Stimulated activated CD8-positive, alpha-beta memory T cell treated with anti-CD3 and anti-CD28 coated beads, Interleukin-12 subunit alpha, Interleukin-12 subunit beta, amount 100 ng/mL, for 24 hours (primary cell): ENCODE data around the gene ZFP36L1.

Experiments used
- DNase-seq: peaks from one replicate; pipeline ENCODE4 v3.0.0-alpha.2; 2020; ENCODE audit errors: extremely low read depth

ZFP36L1 gene

DNA sequence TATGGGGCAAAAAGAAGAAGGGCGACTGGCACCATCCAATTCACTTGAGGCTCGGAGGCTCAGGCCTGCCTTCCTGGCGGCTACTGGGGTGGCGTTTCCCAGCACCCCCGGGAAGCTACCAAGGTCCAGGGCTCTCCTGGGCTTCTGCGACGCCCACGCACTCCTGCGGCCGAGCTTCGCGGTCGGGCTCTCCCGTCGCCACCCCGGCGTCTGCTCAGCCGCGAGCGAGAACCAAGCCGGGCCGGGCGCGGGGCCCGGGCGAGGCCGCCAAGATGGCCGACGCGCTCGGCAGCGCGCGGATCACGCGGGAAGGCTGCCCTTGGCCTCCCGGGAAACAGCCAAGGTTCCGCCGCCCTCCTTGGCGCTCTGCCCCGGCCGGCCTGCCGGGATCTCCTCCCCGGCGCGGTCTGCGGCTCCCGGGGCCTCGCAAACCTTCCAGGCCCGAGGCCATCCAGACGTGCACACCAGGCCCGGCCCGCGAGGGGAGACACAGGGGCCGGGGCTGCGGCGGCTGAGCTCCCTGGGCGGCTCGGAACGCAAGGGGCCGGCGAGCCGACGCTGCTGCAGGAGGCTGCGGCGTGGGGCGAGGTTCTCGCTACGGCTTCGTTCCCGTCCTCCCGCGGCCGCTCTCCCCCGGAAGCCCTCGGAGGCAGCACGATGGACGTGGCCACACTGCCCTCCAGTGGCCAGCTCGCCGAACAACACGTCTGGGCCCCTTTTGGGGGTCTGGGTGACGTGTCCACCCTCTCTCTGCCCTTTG lies 23.5 kb upstream of the ZFP36L1 start:
- peak; percentile 73 for DNase-seq

DNA sequence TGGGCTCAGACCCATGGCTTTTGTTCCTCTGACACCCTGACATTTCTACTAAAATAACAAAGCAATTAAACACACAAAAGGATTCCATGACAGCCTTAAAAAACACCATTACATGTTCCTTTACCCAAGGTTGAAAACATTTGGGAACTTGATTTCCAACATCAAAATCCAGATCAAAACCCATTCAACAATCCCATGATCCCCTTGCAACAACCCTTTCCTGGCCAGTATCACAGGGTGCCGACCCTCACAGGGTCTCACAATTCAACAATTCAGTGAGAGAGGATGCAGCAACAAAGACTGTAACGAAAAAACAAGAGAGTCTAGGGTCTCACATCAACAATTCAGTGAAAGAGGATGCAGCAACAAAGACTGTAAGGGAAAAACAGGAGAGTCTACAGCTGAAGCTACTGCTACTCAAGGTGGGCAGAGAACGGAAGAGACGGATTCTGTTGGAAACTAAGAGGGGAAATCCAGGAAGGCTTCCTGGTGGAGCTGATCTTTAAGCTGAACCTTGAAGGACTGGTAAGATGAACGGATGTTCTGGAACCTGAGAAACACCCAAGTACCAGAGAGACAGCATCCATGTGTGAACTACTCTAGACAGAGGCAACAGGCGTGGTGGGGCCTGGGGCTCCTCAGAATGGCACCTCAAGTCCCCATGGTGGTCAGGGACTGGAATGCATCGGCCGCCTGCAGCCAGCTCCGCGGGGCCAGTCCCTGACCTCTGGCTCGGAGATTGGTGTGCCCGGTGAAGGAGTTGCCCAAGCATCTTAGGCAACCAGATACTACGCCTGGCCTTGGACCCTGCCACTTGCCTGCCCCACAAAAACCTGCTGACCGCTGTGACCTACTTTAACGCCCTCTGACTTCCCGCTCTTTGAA lies 22.7 kb upstream of the ZFP36L1 start:
- DNase-seq: no peak

DNA sequence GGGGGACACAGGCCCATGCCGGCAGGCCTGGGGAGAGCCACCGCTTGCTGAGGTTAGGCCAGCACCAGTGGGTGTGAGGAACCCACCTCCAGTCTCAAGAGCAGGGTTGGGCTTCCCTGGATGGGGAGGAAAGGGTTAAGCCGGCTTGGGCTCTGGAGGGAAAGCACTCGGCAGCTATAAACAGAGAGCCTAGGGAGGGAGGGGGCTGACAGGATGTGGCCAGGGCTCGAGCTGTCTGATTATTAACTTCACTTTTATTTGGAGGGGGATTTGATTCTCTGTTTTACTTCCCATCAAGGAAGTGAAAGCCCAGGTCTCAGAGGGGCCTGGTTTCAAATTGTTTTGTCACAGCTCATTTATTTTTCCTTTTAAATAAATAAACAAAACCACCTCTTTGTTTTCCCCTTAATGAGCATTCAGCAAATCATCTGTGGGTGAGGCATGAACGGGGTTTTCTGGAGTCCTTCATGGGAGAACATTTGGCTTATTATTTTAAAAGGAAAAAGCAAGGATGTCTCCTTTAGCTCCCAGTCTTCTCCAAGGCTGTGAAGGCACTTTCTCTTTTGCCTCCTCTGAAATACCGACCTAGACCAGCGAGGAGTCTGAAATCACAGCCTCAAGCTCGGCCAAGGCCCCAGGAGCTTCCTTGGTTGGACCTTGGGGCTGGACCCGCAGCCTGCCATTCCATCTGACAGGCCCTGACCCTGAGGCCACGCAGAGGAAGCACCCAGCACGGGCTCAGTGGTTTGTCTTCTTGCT lies 21.9 kb upstream of the ZFP36L1 start:
- no peak for DNase-seq

DNA sequence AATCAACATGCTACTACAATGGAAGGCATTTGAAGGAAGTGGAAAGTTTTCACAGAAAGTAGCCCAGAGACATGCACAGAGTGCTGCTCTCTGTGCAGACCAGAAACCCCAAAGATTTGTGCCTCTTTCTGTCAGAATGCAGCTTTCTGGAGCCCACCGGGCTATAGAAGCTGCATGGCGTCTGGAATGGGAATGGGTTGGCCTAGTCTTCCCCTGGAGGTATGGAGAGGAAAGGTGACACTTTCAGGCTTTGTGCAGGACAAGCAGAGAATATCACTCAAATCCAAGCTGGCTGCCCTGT lies 21.3 kb upstream of the ZFP36L1 start:
- DNase-seq: no peak

DNA sequence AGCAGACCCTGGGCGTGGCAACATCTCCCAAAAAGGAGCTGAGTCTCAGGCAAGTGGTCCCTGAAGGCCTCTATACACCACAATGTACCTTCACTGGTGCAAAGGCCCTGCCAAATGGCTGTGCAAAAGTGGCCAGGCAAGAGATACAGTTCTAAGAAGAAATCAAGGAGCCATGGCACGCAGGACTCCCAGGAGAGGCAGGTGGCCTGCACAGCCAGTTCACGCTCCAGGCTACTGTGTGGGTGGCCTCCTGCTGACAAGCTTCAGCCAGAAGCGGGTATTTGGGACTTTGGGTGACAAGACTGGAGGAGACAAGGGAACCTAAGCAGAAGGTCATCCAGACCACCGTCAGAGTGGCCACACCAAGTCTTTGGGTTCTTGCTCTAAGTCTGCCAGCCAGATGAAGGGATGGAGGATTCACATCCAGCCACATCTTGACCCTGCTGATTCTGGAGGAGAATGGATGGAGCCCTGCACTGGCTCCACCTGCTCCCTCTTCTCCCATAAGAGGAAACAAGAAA lies 20.5 kb upstream of the ZFP36L1 start:
- DNase-seq: no peak

DNA sequence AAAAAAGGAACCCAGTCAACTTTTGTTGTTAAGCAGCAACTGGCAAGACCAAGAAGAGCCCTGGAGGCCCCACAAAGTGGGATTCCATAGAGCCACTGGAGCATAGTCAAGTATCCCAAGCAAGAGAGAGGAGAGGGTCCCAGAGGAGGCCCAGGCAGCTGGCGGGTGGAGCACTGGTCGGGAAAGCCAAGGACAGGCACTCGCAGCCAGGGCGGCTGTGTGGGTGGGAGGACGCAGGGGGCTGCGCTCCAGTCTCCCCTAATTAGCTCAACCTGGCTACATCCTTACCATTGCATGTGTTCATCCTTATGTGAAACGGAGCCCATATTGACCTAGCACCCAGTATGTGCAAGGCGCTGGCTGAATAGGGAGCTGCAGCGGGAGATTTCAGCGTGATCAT lies 18.3 kb upstream of the ZFP36L1 start:
- DNase-seq: no peak

DNA sequence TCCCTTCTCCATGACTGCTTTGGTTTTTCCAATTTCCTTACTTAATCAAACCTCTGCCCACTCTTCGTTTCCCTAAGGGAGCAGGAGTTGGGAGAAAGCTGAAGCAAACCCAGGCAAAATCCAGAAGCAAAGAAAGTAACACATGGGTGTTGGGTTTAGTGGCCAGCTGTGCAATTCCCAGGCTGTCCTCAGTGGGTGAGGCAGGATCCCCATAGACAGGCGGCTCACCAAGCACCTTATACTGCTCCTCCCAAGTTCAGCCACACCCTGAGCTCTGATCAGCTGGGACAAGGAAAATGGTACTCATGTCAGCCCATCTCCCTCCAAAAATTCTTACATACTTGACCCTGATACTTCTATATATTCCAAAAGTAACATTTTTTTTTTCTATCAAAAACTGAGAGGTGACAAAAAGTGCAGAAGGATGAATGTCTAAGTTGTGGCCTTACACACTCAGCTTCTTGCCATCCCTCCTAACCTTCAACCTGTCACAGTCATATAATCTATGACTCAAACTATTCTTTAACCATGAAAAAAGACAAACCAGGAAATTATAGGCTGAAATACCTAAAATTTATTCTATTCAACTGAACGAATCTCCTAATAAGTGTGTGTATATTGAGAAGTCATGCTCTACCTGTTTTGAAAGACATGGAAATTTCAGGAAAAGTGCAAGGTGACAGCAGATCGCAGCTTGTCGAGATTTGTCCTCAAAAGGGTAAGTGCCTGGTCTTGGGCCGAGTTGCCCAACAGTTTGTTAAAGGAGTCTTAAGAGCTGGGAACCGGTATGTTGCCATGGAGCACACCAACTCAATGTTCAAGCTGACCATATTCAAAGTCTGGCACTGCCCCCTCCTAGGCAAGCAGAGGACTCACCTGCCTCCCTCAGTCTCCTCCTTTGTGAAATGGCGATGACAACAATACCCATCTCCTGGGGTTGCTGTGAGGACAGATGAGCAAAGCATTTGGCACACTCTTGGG lies 17.6 kb upstream of the ZFP36L1 start:
- no peak for DNase-seq

DNA sequence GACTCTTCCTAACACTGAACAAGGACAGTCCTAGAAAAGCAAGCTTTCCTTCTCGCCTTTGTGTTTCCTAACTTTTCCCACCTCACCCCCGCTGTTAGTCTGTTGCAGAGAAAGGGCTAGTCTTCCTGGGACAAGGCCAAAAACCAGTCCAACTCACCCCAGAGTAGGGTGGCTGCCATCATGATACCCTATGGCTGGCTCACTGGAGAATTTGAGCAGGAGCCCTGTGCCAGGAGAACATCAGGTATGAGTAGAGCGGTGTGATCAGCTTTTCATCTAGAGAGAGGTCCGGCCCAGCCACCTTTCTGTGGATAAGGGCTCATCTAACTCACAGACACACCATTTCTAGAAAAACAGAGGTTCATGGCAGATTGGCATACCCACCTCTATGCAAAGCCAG lies 16.7 kb upstream of the ZFP36L1 start:
- DNase-seq: no peak

DNA sequence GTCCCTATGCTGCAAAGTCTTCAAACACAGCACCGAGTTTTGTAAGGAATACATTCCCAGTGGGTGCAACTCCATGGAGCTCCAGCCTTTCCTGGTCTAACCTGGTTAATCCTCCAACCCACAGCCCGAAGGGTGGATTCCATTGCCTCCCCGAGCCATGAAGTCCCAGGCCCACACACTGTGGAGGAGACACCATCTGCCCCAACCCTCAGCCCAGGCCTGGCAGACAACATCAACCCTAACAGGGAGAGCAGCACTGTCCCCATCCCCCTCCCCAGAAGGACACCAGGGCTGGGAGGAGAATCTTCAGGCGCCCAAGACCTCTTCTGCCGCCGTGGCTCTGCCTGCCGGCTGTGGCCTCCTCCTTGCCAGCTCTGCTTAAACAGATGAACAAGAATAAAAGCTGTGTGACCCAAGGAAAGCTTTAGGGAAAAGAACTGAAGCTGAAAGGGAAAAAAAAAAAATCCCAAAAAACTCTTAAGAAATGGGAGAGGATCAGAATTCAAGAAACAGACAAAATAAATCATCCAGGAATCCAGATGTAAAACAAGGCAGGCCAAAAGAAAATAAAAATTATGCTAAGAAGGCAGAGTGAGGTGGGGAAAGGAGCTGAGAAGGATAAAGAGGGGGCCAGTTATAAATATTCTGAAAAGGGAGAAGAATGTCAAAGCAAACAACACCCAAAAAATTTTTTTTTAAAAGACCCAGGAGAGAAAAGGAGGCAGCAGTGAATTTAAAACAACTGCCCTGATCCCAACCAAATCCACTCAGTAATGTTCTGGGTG lies 16.0 kb upstream of the ZFP36L1 start:
- no peak for DNase-seq

DNA sequence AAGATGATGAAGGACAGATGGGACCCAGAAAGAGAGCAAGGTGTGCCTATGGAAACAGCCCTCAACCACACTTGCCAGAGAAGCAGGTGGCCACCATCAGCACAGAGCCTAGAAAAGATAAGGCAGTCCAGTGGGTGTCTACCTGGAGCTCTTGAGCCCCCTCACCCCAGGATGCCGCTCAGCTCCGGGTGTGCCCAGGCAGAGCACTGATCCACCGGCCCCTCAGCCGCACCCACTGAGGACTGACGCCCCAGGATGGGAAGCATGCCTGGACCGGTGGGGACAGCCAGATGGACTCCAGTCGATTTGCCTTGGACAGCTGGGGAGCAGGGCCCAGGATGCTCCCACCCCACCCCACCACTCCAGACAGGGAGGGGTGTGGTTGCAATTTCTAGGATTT lies 15.1 kb upstream of the ZFP36L1 start:
- DNase-seq: no peak

DNA sequence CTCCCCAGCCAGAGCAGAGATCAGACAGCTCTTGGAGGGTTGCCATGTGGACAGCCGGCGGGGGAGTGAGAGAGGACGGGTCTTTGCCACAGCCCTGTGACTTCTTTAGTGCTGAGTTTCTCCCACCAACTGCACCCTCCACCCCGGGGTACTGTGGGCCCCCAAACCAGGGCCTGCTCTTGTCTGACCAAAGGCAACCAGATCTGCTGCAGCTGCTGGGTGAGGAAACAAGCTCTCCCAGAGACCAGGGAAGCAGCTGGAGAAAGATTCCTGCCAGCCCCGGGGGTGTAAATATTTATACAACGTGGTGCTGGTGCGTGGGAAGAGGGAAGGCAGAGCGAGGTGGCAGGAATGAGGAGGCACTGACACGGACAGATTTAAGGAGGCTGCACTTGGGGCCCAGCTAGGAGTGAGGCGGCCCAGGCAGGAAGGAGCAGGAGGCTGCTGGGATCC lies 14.3 kb upstream of the ZFP36L1 start:
- DNase-seq: no peak

DNA sequence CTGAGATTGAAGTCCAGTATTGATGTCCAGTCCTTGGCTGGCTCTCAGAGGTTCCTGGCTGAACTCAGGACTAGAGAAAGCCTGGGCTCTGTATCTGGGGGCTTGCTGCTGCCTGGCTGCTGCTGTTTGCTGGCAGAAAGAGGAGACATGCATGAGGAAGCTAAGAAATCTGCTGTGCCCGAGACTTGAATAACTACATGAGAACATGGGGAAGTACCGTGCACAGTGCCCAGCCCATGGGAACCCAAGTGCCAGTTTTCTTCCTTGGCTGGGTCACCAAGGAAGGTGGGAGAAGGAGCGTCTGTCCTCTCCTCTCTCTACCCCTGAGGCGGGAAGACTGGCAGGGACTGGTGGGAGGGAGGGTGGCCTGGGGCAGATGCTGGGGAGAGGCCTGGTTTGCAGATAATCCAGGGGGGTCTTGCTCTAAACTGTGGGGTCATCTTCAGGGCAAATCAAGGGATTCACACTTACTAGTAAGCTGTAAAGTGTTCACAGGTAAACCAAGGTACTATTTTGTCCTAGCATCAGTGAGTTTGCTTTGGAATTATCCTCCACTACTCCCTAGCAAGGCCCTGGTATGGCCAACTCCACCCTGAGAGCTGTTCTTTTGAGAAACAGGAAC lies 13.8 kb upstream of the ZFP36L1 start:
- no peak for DNase-seq

DNA sequence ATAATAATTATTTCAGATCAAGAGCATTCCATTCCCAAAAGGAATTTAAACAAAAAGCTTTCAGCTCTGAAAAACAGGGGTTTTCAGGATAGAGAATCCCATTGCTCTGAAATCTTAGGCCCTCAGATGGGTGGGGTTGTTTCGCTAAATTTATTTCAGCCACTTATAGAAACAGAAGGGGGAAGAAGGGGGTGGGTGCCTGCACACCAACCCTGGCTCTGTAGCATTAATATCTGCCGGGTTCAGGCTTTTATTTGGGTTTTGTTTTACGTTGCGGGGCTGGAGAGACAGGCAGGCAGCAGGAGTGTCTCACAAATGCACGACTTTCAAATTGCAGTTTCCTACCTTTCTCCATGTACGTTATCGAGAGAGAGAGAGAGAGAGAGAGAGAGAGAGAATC lies 12.5 kb upstream of the ZFP36L1 start:
- DNase-seq: no peak

DNA sequence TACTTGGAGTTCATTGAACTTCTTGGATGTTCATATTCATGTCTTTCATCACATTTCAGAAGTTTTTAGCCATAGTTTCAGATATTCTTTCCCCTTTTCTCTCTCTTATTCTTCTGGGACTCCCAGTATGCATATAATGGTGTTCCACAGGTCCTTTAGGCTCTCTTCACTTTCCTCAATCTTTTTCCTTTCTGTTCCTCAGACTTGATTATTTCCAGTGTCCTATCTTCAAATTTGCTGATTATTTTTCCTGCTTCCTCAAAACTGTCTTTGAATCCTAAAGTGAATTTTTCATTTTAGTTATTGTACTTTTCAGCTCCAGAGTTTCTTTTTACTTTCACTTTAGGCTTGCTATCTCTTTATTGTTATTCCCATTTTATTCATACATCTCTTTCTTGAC lies 8.8 kb upstream of the ZFP36L1 start:
- DNase-seq: no peak

DNA sequence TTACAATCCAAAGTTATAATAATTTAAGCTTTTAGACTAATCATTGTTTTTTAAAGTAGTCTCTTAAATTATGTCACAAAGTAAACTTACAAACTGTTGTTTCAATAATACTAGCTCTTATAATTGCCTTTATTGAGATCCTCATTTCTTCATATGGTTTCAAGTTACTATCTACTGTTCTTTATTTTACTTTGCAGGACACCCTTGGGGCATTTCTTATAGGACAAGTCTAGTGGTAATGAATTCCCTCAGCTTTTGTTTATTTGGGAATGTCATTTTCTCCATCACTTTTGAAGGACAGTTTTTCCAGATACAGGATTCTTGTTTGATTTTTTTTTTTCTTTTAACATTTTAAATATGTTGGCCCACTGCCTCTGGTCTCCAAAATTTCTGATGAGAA lies 8.1 kb upstream of the ZFP36L1 start:
- DNase-seq: no peak

DNA sequence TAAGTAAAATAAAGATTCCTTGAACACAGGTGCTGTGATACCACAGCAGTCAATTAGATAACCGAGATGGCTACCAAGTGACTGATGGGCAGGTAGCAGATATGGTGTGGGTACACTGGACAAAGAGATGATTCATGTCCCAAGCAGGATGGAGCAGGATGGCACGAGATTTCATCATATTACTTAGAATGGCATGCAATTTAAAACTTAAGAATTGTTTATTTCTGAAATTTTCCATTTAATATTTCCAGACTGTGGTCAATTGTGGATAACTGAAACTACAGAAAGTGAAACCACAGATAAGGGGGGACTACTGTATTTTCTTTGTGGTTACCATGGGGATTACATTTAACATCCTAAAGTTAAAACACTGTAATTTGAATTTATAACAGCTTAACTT lies 7.5 kb upstream of the ZFP36L1 start:
- DNase-seq: no peak

DNA sequence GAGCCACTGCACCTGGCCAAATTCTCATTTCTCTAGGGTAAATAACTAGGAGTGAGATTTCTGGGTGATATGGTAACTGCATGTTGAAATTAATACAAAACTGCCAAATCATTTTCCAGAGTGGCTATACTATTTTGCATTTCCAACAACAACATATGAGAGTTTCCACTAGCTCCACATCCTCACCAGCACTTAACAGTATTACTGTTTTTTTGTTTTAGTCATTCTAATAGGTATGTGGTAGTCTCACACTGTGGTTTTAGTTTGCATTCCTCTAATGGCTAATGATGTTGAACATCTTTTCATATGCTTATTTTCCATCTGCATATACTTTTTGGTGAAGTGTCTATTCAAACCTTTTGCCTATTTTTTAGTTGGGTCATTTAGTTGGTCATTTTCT lies 5.8 kb upstream of the ZFP36L1 start:
- DNase-seq: no peak

DNA sequence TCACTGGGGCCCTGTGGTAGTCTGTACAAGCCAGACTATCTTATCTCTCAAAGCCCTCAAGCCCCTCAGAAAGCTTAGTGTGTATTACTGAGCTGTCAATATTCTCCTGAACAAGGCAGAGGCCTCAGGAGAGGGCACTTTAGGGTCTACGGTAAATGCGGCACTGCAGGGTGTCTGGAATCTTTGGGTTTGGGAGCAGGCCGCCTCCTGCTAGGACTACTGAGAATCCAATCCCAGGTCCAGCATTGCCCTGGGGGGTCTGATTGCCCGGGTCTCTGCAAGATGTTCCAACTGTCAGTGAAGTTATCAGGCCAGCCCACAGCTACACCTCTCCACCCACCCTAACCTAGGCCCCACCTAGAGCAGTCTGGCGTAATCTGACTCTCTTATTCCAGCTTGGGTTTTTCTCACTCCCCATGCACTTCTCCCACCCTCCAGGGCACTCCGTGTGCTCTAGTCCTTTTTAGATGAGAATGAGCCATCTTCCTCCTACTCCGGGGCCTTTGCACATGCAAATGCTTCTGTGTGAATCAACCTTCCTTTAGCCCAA lies 4.3 kb upstream of the ZFP36L1 start:
- no peak for DNase-seq

DNA sequence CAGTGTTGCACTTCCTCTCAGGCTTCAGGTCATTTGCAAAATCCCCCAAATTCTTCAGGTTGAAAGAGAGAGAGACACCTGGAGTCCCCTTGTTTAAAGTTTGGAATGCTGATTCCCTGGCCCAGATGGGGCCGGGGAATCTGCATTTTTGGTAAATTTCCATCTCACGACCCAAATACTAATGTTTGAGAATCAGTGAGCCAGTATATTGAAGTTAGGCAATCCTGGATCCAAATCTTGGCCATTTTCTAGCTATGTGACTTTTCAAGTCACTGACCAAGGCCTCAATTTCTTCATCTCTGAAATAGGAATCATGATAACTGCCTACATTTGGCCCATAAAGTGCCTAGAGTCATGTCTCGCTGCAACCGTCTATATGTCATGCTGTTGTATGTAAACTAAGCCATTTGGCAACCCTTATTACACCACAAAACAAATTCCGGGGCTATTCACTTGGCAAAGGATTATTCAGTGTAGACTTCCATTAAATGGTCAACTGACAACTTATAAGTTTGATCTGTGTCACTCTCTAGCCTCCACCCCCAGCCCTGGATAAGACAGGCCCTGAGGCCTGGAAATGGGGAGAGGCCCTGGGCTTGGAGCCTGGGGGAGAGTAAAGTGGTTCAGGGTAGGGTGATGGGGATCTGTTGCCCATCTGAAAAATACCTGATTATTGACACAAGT lies 3.7 kb upstream of the ZFP36L1 start:
- no peak for DNase-seq
